Measurements from ENCODE around the gene PGF.

DNA sequence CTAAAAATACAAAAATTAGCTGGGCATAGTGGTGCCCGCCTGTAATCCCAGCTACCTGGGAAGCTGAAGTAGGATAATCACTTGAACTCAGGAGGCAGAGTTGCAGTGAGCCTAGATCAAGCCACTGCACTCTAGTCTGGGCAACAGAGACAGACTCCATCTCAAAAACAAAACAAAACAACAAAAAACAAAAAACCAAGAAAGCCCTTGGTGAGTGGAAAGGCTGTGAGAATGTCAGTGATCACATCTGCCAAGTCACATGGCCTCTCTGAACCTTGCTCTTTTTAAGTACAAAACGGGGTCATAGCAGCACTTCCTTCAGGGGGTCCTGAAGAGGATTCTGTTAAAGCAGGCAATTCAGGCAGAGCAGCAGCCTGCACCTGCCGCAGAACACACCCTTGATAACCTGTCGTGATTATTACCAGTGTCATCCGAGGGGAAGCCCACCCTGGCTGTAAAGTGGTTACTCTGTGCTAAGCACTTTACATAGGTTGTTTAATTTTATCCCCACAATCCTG is 41.9 kb downstream of the PGF start:
- TF ChIP-seq, protein P1, sequence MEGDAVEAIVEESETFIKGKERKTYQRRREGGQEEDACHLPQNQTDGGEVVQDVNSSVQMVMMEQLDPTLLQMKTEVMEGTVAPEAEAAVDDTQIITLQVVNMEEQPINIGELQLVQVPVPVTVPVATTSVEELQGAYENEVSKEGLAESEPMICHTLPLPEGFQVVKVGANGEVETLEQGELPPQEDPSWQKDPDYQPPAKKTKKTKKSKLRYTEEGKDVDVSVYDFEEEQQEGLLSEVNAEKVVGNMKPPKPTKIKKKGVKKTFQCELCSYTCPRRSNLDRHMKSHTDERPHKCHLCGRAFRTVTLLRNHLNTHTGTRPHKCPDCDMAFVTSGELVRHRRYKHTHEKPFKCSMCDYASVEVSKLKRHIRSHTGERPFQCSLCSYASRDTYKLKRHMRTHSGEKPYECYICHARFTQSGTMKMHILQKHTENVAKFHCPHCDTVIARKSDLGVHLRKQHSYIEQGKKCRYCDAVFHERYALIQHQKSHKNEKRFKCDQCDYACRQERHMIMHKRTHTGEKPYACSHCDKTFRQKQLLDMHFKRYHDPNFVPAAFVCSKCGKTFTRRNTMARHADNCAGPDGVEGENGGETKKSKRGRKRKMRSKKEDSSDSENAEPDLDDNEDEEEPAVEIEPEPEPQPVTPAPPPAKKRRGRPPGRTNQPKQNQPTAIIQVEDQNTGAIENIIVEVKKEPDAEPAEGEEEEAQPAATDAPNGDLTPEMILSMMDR (IDR thresholded peaks at IDR 0.05), result no peak
- no peak for TF ChIP-seq ZFX (IDR thresholded peaks at IDR 0.05; ENCODE audit: borderline replicate concordance)
